WI38 (cell line): Measurements from ENCODE around the gene CENPF.

ENCODE experiments used
- H3K4me3 ChIP-seq: 2 replicates; pipeline ENCODE4 v1.5.1; 2011; ENCODE audit warnings: low read depth, mild to moderate bottlenecking, control low read depth, low read length
- CTCF ChIP-seq: IDR thresholded peaks from 2 replicates; pipeline ENCODE4 v1.5.1; 2012; ENCODE audit warnings: low read depth, mild to moderate bottlenecking, control low read depth, low read length

Gene CENPF

GRCh38 chr1:214643030-214643429 lies 40.0 kb downstream of the CENPF start:
- TF ChIP-seq CTCF = no peak
- no peak overlapping the region for H3K4me3 ChIP-seq

GRCh38 chr1:214645712-214646111 lies 42.7 kb downstream of the CENPF start:
- TF ChIP-seq CTCF = no peak
- H3K4me3 ChIP-seq = no peak overlapping the region

- no peak overlapping the region for H3K4me3 ChIP-seq
Observed at GRCh38 chr1:214648801-214649200, 45.8 kb downstream of the CENPF start.

GRCh38 chr1:214649607-214650006 lies 46.6 kb downstream of the CENPF start:
- TF ChIP-seq CTCF = no peak

More at GRCh38 chr1:214648801-214649200, 45.8 kb downstream of the CENPF start:
- no peak for TF ChIP-seq CTCF

GRCh38 chr1:214650664-214651063 lies 47.7 kb downstream of the CENPF start:
- TF ChIP-seq CTCF = no peak
- no peak overlapping the region for H3K4me3 ChIP-seq

More at GRCh38 chr1:214649607-214650006, 46.6 kb downstream of the CENPF start:
- no peak overlapping the region for H3K4me3 ChIP-seq

GRCh38 chr1:214657299-214657698 lies 54.3 kb downstream of the CENPF start:
- TF ChIP-seq CTCF = no peak
- H3K4me3 ChIP-seq = no peak overlapping the region

GRCh38 chr1:214658175-214658574 lies 55.2 kb downstream of the CENPF start:
- TF ChIP-seq CTCF = no peak
- no peak overlapping the region for H3K4me3 ChIP-seq
